ENCODE results near the gene LY6G6C.

The LY6G6C gene

GRCh38 chr6:31721351-31722020, at the start of gene LY6G6C:
Gene LY6G6C, minus strand, starts transcription at chr6:31721746. Its CDS starts 67 bp downstream, at chr6:31721679.
- DNase-seq: no peak

GRCh38 chr6:31770860-31771259, 49.3 kb upstream of the LY6G6C start:
- DNase-seq: no peak

GRCh38 chr6:31769684-31770371, 48.3 kb upstream of the LY6G6C start:
- DNase-seq: no peak

GRCh38 chr6:31768363-31769257, 47.1 kb upstream of the LY6G6C start:
- no peak for DNase-seq

GRCh38 chr6:31767096-31767645, 45.6 kb upstream of the LY6G6C start:
- no peak for DNase-seq

GRCh38 chr6:31765910-31766794, 44.6 kb upstream of the LY6G6C start:
- DNase-seq: no peak

GRCh38 chr6:31765559-31765909, 44.0 kb upstream of the LY6G6C start:
- DNase-seq: no peak

GRCh38 chr6:31764198-31764597, 42.7 kb upstream of the LY6G6C start:
- DNase-seq: no peak

- DNase-seq: no peak
Measured at GRCh38 chr6:31763619-31763940, 42.0 kb upstream of the LY6G6C start.

GRCh38 chr6:31762878-31763618, 41.5 kb upstream of the LY6G6C start:
- no peak for DNase-seq

GRCh38 chr6:31762356-31762755, 40.8 kb upstream of the LY6G6C start, which contains the start of gene SAPCD1:
Gene SAPCD1, plus strand, starts transcription at chr6:31762656. Its CDS starts 399 bp downstream, at chr6:31763055.
- no peak for DNase-seq

- no peak for DNase-seq
Measured at GRCh38 chr6:31761343-31761742, 39.8 kb upstream of the LY6G6C start.

GRCh38 chr6:31760790-31761189, 39.2 kb upstream of the LY6G6C start:
- no peak for DNase-seq

GRCh38 chr6:31758281-31758680, 36.7 kb upstream of the LY6G6C start:
- no peak for DNase-seq

GRCh38 chr6:31752739-31753319, 31.3 kb upstream of the LY6G6C start:
- no peak for DNase-seq

GRCh38 chr6:31750411-31751022, 29.0 kb upstream of the LY6G6C start:
- no peak for DNase-seq

GRCh38 chr6:31749301-31750036, 27.9 kb upstream of the LY6G6C start:
- DNase-seq: no peak

- no peak for DNase-seq
Measured at GRCh38 chr6:31744422-31744821, 22.9 kb upstream of the LY6G6C start.

GRCh38 chr6:31742894-31743293, 21.3 kb upstream of the LY6G6C start:
- no peak for DNase-seq

GRCh38 chr6:31741815-31742214, 20.3 kb upstream of the LY6G6C start:
- DNase-seq: no peak
